CD4-positive, alpha-beta T cell treated with Interleukin-17A for 1 hour (primary cell): ENCODE data around the gene ACTA1.
"Not testable (repeated sequence)": the region's sequence is repeated elsewhere in the genome, so short reads cannot be mapped to it uniquely, and the experiment has no call there.

Experiments
- DNase-seq: peaks from one replicate; pipeline ENCODE4 v3.0.0-alpha.2; 2020

Gene ACTA1

GRCh38 chr1:229407206-229408026 lies 26.5 kb downstream of the ACTA1 start:
- no peak for DNase-seq

- DNase-seq, result no peak
Measured at GRCh38 chr1:229406798-229407197, 27.1 kb downstream of the ACTA1 start.

GRCh38 chr1:229403573-229403972 lies 30.3 kb downstream of the ACTA1 start:
- no peak for DNase-seq

GRCh38 chr1:229402993-229403392 lies 30.9 kb downstream of the ACTA1 start:
- no peak for DNase-seq

GRCh38 chr1:229402329-229402728 lies 31.6 kb downstream of the ACTA1 start:
- DNase-seq, result not testable (repeated sequence)

GRCh38 chr1:229397762-229398161 lies 36.1 kb downstream of the ACTA1 start:
- no peak for DNase-seq

GRCh38 chr1:229396585-229397206 lies 37.2 kb downstream of the ACTA1 start:
- DNase-seq, result no peak

GRCh38 chr1:229394517-229394916 lies 39.4 kb downstream of the ACTA1 start:
- not testable (repeated sequence) for DNase-seq

- no peak for DNase-seq
Measured at GRCh38 chr1:229392936-229393335, 41.0 kb downstream of the ACTA1 start.

- DNase-seq, result no peak
Measured at GRCh38 chr1:229390130-229390529, 43.8 kb downstream of the ACTA1 start.

- no peak for DNase-seq
Measured at GRCh38 chr1:229388897-229389580, 44.9 kb downstream of the ACTA1 start.

GRCh38 chr1:229385853-229386456 lies 47.9 kb downstream of the ACTA1 start:
- no peak for DNase-seq

- DNase-seq, result no peak
Measured at GRCh38 chr1:229384822-229385221, 49.1 kb downstream of the ACTA1 start.

GRCh38 chr1:229383961-229384360 lies 49.9 kb downstream of the ACTA1 start:
- no peak for DNase-seq

- no peak for DNase-seq
Measured at GRCh38 chr1:229383188-229383587, 50.7 kb downstream of the ACTA1 start.
